Measurements from ENCODE around the gene TENM3.

DNA sequence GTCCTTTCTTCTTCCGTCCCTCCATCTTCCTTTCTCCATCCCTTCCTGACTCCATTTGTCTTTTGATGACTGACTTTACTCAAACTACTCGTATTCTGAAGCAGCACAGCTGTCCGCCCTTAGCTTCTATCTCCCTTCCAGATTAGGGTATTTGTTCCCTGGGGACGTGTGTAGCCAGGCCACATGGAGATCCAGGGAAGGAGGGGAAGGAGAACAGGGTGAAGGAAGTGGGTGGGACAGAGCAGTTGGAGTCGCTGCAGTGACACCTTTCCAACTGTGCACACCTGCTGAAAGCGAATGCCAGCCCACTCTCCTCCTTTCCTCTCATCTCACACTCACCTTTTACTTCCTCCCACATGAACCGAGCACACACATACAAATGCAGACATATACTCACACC lies 350.2 kb downstream of the TENM3 start:
- TF ChIP-seq, protein P1, sequence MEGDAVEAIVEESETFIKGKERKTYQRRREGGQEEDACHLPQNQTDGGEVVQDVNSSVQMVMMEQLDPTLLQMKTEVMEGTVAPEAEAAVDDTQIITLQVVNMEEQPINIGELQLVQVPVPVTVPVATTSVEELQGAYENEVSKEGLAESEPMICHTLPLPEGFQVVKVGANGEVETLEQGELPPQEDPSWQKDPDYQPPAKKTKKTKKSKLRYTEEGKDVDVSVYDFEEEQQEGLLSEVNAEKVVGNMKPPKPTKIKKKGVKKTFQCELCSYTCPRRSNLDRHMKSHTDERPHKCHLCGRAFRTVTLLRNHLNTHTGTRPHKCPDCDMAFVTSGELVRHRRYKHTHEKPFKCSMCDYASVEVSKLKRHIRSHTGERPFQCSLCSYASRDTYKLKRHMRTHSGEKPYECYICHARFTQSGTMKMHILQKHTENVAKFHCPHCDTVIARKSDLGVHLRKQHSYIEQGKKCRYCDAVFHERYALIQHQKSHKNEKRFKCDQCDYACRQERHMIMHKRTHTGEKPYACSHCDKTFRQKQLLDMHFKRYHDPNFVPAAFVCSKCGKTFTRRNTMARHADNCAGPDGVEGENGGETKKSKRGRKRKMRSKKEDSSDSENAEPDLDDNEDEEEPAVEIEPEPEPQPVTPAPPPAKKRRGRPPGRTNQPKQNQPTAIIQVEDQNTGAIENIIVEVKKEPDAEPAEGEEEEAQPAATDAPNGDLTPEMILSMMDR (IDR thresholded peaks at IDR 0.05): no peak
- no peak for TF ChIP-seq ZFX (IDR thresholded peaks at IDR 0.05; ENCODE audit: borderline replicate concordance)
